ENCODE measurements around the gene STX18.

STX18 gene

DNA sequence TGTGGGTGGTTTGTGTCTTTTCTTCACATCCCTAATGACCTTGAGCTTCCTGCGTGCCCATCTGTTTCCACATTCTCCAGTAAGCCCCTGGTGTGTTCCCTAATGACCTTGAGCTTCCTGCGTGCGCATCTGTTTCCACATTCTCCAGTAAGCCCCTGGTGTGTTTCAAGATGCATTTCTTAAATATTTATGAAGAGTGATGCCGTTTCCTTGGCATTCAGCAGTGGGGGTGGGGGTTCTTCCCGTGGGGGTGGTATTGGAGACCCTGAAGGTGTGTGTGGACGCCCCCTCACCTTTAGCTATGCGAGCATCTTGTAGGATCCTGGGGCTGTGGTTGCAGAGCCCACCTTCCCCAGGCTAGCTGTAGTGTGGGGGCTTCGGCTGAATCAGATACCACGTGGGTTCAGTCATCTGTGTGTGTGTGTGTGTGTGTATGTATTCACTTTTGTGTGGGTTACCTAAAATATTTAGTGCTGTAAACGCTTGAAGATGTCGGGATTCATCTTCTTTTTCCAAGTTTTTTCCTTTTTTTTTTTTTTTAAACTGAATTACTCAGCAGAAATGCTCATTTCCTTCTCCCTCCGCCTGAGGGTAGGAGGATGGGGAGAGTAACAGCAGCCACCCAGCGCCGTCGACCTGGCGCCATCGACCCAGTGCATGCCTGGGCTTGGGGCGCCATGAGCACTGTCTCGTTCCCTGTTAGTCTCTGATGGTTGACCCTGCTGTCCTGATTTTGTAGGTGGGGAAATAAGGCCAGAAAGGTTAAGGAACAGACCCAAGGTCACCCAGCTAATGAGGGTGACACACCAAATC is 145.0 kb downstream of the STX18 start:
- peaks cover 6% of the 10 kb centered on the region for H3K4me1 Mint-ChIP-seq
- H3K27ac Mint-ChIP-seq, result no peak overlapping the region
- no peak for DNase-seq
- peaks cover 7% of the 10 kb centered on the region for H3K36me3 Mint-ChIP-seq (ENCODE audit: low read depth)
- H3K9me3 Mint-ChIP-seq, result peaks cover 3% of the 10 kb centered on the region
- ATAC-seq, result no peak
- peaks cover 2% of the 10 kb centered on the region for H3K27me3 Mint-ChIP-seq
- no peak overlapping the region for H3K4me3 Mint-ChIP-seq

DNA sequence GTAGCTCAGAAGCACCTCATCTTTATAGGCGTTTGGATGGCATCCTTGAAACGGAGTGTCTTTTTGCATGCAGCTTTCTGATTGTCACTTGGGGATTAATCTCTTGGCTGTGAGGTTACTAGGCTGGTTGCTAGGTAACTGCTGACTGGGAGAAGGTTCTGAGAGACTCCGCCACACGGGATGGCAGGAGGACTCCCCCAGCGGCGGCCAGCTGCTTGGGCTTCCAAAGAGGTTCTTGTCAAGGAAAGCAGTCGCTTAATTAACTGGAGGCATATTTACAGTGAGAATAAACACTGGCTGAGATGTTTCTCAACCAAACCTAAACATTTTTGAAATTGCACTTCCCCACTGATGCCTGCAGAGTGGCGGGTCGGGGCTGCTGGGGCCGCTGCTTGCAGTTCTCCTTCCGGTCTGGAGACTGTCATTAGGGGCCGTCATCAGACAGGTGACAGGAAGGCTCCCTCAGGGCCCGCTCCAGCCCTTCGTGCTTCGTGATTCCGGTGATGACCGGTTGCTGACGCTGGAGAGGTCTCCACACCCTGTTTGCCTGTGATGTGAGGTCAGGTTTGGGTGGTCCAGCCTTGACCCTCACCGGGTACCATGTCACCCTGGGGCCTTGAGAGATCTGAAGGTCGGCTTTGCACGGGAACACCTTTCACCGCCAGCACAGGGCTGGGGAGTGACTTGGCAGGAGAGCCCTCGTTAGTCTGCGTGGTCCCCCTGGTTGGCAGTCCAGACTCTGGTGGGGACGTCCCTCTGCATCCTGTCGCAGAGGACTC is 145.8 kb downstream of the STX18 start:
- no peak overlapping the region for H3K4me3 Mint-ChIP-seq
- H3K36me3 Mint-ChIP-seq (ENCODE audit: low read depth), result peaks cover 7% of the 10 kb centered on the region
- H3K4me1 Mint-ChIP-seq, result peaks cover 6% of the 10 kb centered on the region
- H3K27ac Mint-ChIP-seq, result no peak overlapping the region
- DNase-seq, result no peak
- no peak for ATAC-seq
- H3K27me3 Mint-ChIP-seq, result peaks cover 2% of the 10 kb centered on the region
- H3K9me3 Mint-ChIP-seq, result peaks cover 3% of the 10 kb centered on the region

DNA sequence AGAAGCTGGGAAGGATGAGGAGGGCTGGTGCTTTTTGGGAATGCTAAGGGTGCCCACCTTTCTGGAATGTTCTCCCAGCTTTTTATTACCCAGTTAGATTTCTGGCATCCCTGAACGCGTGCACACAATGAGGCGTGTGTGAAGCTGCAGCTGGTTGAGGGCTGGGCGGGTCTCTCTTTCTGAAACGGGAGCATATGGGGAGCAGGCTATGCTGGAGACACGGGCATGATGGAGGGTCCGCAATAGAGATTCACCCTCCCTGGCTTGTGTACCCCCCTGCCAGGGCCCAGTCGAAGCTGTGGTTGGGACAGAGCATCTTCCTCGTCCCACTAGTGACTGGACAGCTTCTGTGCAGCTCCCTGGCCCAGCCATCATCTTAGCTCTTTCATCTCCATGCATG is 146.5 kb downstream of the STX18 start:
- no peak overlapping the region for H3K4me3 Mint-ChIP-seq
- H3K4me1 Mint-ChIP-seq, result peaks cover 6% of the 10 kb centered on the region
- H3K27ac Mint-ChIP-seq, result no peak overlapping the region
- H3K27me3 Mint-ChIP-seq, result peaks cover 2% of the 10 kb centered on the region
- peaks cover 3% of the 10 kb centered on the region for H3K9me3 Mint-ChIP-seq
- no peak for DNase-seq
- no peak for ATAC-seq
- H3K36me3 Mint-ChIP-seq (ENCODE audit: low read depth), result peaks cover 7% of the 10 kb centered on the region

DNA sequence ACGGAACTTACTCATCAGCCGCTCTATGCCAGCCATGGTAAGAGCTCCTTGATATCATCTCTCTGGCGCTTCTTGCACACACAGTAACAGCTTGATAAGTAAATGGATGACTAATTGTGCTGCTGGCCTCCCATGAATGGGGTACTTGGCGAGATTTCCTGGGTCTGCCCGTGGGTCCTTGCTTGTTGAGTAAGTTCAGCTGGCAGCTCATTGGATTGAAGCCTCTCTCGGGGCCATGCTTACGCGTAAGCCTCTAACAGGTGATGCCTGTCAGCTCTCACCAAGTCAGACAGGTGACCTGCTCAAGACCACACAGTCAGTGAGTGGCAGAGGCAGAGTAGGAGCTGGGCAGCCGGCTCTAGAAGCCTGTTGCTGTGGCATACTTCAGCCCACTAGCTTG is 147.2 kb downstream of the STX18 start:
- Mint-ChIP-seq H3K27me3 (peaks cover 2% of the 10 kb centered on the region), H3K9me3 (peaks cover 3% of the 10 kb centered on the region), H3K36me3 (ENCODE audit: low read depth) (peaks cover 7% of the 10 kb centered on the region), H3K4me1 (peaks cover 6% of the 10 kb centered on the region), H3K27ac (no peak overlapping the region), H3K4me3 (no peak overlapping the region)
- ATAC-seq (no peak), DNase-seq (no peak)

DNA sequence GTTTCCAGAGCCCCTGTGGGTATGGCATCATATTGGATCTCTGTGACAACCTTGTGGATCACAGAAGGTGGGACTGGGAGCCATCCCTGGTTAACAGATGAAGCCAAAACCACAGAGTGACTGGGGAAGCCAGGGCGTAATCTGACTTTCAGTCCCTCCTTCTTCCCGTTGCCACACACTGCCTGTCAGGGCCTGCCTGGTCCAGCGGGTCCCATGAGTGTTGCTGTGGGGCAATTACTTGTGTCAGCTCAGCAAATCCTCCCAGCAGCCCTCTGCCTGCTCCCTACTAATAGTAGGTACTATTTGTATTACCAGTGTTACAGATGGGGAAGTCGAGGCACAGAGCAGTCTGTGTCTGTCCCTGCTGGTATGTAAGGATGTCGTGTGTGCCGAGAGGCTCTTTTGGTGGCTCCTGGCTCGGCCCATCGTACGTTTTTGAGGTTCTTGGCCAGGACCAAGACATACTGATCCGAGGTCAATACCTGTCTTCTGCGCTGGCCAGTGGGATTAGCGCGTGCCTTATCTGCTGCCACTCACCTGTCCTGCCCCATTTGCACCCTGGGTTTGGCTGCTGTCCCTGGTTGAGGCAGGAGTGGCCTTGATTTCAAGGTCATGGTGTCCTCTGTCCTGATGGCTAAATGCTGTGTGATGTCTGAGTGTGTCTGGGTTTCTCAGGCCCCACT is 149.2 kb downstream of the STX18 start:
- peaks cover 3% of the 10 kb centered on the region for H3K36me3 Mint-ChIP-seq (ENCODE audit: low read depth)
- no peak overlapping the region for H3K4me3 Mint-ChIP-seq
- peaks cover 11% of the 10 kb centered on the region for H3K4me1 Mint-ChIP-seq
- H3K27ac Mint-ChIP-seq, result no peak overlapping the region
- no peaks in the 10 kb centered on the region for H3K9me3 Mint-ChIP-seq
- ATAC-seq (no peak), DNase-seq (no peak)
- H3K27me3 Mint-ChIP-seq, result peaks cover 7% of the 10 kb centered on the region

DNA sequence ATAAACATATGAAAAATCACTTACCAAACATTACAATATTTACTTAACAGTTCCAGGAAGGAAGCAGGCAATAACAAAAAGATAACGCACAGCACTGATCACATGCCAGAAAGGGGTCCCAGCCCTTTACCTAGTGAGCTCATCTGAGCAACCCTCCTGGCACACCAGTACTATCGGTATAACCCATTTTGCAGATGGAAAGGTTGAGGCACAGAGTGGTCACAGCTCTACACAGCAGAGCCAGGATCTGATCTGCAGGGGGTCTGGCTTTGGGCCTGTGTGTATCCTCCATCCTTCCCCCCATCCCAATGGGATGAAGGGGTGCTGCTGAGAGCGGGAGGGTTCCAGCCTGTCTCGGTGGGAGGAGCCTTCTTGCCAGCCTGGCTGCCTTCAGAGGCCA is 150.0 kb downstream of the STX18 start:
- ATAC-seq, result no peak
- H3K27ac Mint-ChIP-seq, result no peak overlapping the region
- peaks cover 7% of the 10 kb centered on the region for H3K27me3 Mint-ChIP-seq
- no peak overlapping the region for H3K4me3 Mint-ChIP-seq
- DNase-seq, result no peak
- H3K9me3 Mint-ChIP-seq, result no peaks in the 10 kb centered on the region
- H3K4me1 Mint-ChIP-seq, result peaks cover 11% of the 10 kb centered on the region
- peaks cover 3% of the 10 kb centered on the region for H3K36me3 Mint-ChIP-seq (ENCODE audit: low read depth)

DNA sequence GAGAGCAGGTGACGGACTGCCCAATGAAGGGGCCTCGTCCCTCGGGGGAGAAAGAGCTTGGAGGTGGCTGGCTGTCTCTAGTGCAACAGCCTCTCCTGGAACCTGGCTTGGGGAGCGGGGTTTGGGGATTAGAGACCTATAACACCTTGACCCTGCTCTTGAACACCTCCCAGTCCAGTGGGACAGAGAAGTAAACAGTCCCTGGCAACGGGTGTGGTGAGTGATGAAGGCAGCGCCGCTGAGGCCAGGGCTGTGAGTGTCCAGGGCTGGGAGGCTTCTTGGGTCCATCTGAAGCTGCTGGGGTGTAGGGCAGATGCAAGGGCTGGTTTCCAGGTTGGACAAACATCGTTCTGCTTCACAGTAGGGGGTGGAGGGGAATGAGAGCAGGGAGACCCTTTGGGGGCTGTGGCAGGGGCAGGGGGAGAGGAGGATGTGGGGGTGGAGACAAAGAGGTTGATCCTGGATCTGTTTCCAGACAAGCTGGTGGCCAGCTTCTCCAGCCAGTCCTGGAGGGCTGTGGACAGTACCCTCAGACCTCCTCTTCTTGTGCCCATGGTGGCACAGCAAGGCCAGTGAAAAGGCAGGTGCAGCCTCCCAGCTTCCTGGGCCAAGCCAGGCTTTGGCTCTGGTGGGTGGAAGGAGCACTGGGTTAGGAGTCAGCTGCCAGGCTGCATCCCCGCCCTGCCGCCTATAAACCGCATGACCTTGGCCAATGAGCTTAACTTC is 151.2 kb downstream of the STX18 start:
- Mint-ChIP-seq H3K4me1 (peaks cover 8% of the 10 kb centered on the region), H3K9me3 (no peaks in the 10 kb centered on the region), H3K4me3 (no peak overlapping the region), H3K36me3 (ENCODE audit: low read depth) (peaks cover 3% of the 10 kb centered on the region), H3K27ac (no peak overlapping the region), H3K27me3 (peaks cover 8% of the 10 kb centered on the region)
- ATAC-seq (no peak), DNase-seq (no peak)

DNA sequence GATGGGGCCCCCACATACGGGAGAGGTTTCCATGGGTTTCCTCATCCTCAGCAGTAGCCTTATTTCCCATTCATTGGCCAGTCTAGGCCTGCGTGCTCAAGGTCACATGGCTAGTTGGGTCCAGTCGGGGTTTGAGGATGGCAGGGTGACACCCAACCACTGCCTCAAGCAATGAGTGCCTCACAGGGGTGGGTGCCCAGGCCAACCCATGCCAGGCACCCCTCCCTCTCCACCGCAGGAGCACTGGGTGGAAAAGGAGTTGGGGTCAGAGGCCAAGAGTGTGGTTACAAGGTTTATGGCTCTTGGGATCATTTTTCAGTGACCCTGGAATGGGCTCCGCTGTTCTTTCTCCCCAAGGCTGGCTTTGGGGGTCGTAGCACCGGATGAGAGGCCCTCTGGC is 151.8 kb downstream of the STX18 start:
- DNase-seq (no peak), ATAC-seq (no peak)

DNA sequence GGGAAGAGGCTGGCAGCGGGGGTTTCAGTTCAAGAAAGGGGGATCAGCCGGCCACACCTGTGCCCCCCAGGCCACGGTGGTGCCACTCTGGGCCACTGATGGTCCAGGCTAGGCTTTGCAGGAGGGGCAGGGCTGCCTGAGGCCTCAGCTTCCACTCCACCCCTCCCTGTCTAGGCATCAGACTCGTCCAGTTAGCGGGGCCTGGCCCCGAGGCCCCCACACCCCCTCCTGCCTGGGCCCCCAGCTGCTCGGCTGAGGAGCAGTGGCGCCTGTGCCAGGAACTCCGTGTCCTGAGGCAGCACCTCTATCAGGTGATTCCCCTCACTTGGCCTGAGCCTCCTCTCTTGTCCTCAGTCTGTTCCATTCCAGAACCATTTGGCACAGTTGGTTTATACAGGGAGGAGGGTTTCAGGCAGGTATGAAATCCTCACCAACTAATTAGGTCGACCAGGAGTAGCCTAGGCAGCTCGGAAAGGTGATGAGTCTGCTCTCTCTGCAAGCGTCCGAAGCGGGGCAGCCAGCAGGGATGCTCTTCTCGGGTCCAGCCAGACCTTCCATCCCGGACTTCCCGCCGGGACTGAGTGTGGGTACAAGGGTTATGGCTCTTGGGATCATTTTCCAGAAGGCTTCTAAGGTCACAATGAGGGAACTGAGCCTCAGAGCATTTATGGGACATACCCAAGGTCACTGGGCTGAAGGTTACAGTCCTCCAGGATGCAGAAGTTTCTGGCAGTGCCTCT is 152.8 kb downstream of the STX18 start:
- Mint-ChIP-seq H3K27me3 (peaks cover 16% of the 10 kb centered on the region), H3K9me3 (no peaks in the 10 kb centered on the region), H3K4me1 (peaks cover 12% of the 10 kb centered on the region), H3K27ac (no peak overlapping the region), H3K4me3 (no peak overlapping the region), H3K36me3 (ENCODE audit: low read depth) (no peaks in the 10 kb centered on the region)
- ATAC-seq (no peak), DNase-seq (no peak)

More for the DNA sequence above, 151.8 kb downstream of the STX18 start:
- peaks cover 9% of the 10 kb centered on the region for H3K4me1 Mint-ChIP-seq
- no peaks in the 10 kb centered on the region for H3K9me3 Mint-ChIP-seq
- no peak overlapping the region for H3K27ac Mint-ChIP-seq
- no peak overlapping the region for H3K4me3 Mint-ChIP-seq
- peaks cover 3% of the 10 kb centered on the region for H3K36me3 Mint-ChIP-seq (ENCODE audit: low read depth)
- peaks cover 9% of the 10 kb centered on the region for H3K27me3 Mint-ChIP-seq

DNA sequence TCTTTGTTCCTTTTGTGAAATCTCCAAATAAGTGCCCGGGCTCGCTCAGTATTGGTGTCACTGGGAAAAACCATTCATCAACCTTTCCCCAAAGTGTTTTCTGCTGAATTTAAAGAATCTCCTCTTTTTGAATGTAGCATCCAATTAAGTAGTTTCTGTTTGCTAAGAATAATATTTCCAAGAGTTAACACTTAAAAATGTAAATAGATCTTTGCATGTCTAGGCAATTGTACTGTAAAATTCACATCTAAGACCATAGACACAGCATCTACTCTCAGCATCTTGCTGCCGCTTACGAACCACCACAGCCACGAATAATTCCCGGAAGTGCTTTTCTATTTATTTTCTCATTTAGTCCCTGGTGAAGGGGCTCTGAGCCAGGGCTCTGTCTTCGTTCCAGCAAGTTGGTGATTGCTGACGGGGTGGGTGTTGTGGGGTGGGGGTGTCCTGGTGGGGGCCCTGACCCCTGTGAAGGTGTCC is 153.5 kb downstream of the STX18 start:
- Mint-ChIP-seq H3K4me3 (peak overlapping the region; percentile 51), H3K4me1 (peaks cover 12% of the 10 kb centered on the region), H3K27me3 (peaks cover 18% of the 10 kb centered on the region), H3K36me3 (ENCODE audit: low read depth) (no peaks in the 10 kb centered on the region), H3K9me3 (no peaks in the 10 kb centered on the region), H3K27ac (no peak overlapping the region)
- ATAC-seq, result no peak
- DNase-seq, result no peak

DNA sequence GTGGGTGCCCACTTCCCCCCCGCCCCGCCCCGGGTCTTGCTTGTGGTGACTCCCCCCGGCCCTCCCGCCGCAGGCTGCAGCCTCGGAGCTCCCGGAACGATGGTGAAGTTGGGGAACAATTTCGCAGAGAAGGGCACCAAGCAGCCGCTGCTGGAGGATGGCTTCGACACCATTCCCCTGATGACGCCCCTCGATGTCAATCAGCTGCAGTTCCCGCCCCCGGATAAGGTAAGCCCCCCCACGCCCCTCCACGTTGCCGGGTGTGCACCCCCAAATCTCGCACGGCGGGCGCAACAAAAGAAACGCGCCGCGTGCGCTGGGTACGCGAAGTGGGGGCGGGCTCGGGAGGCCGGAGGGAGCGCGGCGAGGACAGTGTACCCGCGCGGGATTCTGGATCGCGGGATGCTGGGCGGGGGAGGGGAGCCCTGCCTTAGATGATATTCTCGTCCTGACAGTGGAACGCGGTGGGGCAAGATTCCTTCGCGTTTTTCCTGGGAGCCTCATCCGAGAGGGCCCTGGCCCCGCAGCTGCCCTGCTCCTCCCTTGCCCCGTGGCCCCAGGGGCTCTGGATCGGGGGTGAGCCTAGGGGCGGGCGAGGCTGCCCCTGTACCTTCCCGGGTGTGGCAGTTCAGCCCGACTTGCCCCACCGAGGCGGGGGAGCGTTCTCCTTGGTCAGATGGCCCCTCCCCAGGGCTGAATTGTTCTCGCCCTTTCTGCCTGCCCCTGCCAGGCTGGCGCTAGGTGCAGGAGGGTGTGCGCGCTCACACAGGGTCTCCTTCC is 154.1 kb downstream of the STX18 start:
- Mint-ChIP-seq H3K27me3 (peaks cover 19% of the 10 kb centered on the region), H3K4me1 (peaks cover 12% of the 10 kb centered on the region), H3K4me3 (peak overlapping the region; percentile 51), H3K9me3 (no peaks in the 10 kb centered on the region), H3K27ac (no peak overlapping the region), H3K36me3 (ENCODE audit: low read depth) (no peaks in the 10 kb centered on the region)
- ATAC-seq (no peak), DNase-seq (peak; percentile 22)

DNA sequence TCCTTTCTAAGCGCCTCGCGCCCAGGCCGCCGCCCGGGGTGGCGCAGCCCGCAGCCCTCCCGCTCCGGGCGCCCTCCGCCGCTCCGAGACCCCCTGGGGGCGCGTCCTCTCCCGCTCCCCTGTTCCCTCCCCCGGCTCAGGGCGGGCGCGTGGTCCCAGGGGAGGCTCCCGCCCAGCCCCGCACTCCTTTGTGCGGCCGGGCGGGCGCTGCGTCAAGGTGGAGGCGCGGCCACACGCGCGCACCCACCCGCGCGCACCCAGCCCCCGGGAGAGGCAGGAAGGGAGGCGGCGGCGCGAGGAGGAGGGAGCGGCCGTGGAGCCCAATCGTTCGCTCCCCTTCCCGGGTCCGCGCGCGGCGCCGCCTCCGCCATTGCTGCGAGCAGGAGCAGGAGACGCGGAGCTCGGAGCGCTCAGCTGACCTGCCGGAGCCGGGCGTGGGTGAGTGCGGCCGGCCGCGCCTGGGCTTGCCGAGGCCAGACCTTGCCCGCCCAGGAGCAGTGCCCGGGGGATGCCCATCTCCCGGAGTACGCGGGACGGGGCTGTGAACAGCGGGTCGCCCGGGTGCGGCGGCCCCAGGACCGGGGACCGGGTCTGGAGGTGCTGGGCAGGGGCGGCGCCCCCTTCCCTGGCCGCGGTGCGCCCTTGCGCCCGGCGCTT is 155.0 kb downstream of the STX18 start, which contains the start of gene NSG1:
NSG1 (plus strand) TSS at position 367 of the 657 bp plus-strand sequence. CDS start 528 bp downstream, outside the sequence.
- Mint-ChIP-seq H3K27ac (no peak within 1 kb of the TSS), H3K4me1 (peaks cover 12% of the 10 kb centered on the region), H3K27me3 (peaks cover 19% of the 10 kb centered on the region), H3K4me3 (peak within 1 kb of the TSS; percentile 74), H3K36me3 (ENCODE audit: low read depth) (no peaks in the 10 kb centered on the region), H3K9me3 (no peaks in the 10 kb centered on the region)
- peak; percentile 41 for ATAC-seq
- peak; percentile 50 for DNase-seq

All from activated naive CD8-positive, alpha-beta T cell treated with anti-CD3 and anti-CD28 coated beads, Interleukin-2, amount 50 U/mL, for 24 hours (primary cell).